GM21529 (cell line): ENCODE data around the gene FRMD1.

Experiments used
- ATAC-seq: cut with Tn5 transposase; IDR thresholded peaks from one replicate; pipeline ENCODE4 v1.9.1; 2021; ENCODE audit not compliant: unreplicated experiment

The FRMD1 gene

DNA sequence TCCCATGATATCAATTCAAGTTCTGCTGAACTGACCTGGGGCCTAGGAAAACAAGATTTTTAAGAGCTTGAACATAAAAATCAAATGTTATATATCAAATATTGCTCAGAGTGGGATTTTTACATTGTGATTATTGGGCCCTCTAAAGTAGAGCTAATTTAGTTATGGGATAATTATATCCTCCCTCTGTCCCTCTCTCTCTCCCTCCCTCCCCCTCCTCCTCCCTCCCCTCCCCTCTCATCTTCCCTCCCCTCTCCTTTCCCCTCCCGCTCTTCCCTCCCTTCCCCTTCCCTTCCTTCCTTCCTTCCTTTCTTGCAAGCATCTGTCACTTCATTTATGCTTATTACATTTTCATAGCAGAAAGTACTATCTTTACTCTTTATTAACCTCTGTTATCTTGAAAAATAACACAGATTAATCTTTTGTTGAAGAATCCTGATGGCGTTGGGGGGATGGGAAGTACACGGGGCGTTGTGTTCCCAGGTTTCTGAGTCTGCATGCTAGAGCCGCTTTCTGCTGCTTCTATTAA, 48.7 kb downstream of the FRMD1 start:
- no peak for ATAC-seq

GRCh38 chr6:168029459-168030217, 49.4 kb downstream of the FRMD1 start:
- no peak for ATAC-seq

- ATAC-seq = no peak
Measured at GRCh38 chr6:168028181-168028580, 50.8 kb downstream of the FRMD1 start.

GRCh38 chr6:168027521-168027920, 51.5 kb downstream of the FRMD1 start:
- no peak for ATAC-seq

DNA sequence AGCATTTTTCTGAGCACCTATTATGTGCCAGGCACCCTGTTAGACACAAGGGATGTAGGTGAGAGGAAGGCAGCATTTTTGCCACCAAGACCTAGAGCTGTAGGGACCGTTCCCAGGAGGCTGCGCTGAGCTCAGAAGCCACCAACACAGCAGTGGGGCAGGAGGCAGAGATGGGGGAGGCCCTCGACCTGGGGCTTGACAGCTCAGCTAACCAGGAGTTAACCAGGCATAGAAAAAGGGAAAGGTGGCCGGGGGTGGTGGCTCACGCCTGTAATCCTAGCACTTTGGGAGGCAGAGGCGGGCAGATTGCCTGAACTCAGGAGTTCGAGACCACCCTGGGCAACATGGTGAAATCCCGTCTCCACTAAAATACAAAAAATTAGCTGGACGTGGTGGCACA, 52.1 kb downstream of the FRMD1 start:
- ATAC-seq = no peak

- no peak for ATAC-seq
Measured at GRCh38 chr6:168025831-168026710, 52.9 kb downstream of the FRMD1 start.

DNA sequence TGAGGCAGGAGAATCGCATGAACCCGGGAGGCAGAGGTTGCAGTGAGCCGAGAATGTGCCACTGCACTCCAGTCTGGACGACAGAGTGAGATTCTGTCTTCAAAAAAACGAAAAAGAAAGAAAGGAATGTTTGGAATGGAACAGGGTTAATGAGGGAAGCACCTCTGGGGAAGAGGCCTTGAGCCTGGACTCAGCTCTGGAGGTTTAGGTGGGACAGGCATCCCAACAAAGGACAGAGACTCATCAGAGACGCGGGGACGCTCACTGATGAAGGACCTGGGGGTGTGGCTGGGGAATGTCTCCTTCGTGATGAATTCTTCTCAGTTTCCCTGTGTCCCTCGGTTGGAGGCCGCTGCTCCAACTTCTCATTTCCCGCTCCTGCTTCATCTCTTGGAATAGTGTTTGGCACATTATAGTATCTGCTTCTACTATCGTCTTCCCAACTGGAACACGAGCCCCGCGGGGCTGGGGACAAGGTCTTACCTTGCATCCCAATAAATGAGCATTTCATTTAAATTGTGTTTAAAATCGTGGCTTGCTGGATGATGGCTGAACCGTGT, 54.0 kb downstream of the FRMD1 start:
- ATAC-seq = no peak

- ATAC-seq = no peak
Measured at GRCh38 chr6:168022488-168023321, 56.3 kb downstream of the FRMD1 start.

GRCh38 chr6:168021581-168021980, 57.4 kb downstream of the FRMD1 start:
- ATAC-seq = no peak

DNA sequence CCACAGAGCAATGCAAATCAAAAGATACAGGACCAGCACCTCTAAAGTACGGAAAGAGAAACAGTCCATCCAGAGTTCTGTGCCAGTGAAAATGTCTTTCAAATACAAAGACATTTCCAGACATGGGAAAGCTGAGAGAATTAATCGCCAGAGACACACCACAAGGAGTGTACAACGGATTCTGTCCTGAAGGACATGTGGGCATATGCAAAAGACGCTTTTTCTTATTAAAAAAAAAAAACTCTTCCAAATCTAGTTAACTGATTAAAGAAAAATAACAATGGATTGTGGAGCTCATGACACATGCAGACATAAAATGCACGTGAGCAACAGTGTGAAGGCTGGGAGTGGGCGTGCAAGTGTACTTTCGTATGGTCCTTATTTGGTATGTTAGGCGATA, 58.8 kb downstream of the FRMD1 start:
- ATAC-seq = no peak

DNA sequence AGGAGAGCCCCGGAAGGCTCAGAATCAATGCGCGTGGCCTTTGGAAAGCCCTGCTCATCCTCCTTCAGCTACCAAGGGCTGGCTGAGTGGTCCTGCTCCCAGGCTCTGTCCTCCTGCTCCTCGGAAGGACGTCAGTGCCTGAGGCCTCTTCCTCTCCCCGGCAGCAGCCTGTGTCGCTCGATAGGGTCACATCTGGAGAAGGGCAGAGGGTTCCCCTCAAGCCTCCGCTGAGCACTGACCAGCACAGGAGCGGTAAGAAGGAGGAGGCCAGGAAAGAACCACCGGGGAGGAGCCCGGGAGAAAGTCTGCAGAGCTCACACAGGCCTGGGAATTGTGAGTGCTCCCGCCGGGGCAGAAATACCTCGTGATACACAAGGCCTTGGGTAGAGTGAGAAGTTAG, 60.3 kb downstream of the FRMD1 start:
- no peak for ATAC-seq

- no peak for ATAC-seq
Measured at GRCh38 chr6:168017629-168018028, 61.4 kb downstream of the FRMD1 start.

DNA sequence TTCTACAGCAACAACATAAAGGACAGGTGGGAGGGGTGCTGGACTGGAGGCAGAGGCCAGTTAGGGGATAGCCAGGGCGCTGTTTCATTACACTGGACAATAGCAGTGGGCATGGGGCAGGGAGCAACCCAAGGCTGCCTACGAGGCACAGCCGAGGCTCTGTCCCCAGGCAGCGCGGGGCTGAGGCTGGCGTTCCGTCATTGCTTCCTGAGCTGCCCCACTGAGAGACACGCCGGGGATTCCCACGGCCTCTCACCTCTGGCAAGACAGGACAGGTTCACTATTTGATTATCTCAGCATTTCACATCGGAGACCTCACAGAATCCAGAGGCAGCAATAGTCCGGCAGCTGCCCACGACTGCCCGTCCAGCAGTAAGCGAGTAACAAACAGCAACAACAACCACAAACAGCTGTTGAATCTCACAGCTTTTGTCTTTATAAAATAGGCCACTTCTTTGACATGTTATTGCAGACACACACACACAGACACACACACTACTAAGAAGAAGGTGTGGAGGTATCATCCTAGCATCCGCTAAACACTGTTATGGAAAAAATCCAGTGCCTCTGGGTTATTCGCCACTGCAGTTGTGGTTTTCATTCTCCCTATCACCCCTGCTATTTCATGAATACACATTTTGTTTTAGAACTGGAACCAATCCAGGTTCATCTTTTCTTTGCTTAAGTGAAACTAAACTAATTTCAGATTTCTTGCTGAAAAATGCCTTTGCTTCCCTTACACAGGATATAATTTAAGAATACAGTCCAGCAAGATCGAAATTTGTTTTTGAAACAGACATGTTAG, 62.1 kb downstream of the FRMD1 start:
- ATAC-seq = no peak

- ATAC-seq = no peak
Measured at GRCh38 chr6:168016176-168016620, 62.8 kb downstream of the FRMD1 start.

DNA sequence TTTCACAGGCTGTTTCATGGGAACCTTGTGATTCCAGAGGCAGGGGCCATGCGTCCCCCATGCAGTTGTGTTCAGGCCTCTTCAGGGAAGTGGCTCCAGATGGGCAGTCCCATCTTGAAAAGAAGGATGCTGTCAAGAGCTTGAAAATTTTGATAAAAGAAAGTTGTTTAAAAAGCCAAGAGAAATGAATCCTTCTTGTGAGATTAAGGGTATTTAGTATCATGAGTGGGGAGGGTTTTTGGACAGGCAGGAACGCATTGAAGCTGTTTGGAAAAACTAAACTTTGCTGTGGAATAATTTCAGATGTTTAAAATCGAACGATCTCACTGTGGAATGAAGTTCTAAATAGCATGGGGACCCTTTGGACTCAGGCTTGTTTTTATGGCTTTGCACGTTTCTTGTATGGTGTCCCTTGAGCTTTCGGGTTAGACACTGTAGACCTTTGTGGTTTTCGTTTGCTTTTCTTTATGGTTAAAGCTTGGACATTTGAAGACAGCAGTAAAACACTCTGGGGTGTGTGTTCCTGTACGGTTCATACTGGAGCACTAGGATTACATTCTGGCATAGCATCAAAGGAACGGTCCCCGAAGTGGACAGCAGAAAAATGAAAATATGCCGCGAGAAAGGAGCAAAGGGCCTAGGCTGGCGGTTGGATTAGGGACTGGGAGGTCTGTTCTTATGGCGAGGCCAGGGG, 63.4 kb downstream of the FRMD1 start:
- no peak for ATAC-seq

DNA sequence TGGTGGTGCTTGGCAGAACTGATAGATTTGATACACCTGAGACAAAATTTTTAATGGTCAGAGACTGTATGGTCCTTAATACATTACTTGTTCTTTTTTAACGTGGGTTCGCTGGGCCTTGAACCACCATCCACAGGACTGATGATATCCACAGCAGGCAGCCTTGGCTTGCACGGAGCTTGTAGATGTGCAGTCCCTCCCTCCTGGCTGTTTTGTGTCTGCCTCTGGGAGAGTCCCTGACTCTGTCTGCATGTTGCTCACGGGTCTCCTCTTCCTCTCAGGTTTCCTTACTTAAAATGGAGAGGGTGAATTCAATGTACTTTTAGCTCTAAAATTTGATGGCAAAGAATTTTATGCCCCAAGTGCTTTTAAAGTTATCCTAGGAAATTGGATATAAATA, 64.0 kb downstream of the FRMD1 start:
- no peak for ATAC-seq

- ATAC-seq = no peak
Measured at GRCh38 chr6:168014428-168014827, 64.6 kb downstream of the FRMD1 start.

DNA sequence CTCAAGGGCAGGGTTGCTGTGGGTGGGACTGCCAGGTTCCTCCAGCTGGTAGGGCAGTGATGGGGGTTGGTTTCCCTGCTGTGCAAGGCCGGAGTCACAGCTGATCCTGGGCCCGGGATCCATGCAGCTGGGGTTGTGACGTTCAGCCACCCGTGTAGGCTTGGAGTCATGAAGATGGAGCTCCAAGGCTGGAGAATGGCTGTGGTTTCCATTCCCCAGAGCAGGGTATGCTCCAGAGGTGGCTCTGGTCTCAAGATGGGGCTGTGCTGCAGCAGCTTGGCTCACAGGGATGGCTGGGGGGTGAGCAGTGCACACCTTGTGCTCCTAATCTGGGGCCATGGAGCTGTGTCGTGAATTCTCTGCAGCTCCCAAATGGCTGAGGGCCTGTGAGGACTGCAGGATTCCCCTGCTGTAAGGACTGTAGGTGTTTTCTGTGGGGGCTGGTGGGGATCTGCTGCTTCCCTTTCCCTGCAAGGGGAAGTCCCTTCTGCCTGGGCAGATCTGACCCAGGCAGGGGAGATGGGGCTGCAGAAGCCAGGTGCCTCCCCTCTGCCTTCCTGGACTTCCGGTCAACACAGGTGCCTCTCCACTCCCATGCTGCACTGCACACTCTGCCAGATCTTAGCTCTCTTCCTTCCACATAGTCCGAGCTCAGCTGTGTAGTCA, 65.6 kb downstream of the FRMD1 start:
- ATAC-seq = no peak
